Astrocyte (in vitro differentiated cells and primary cell): ENCODE measurements around the gene OPRD1. TPM values are rescaled to one million over a fixed set of nuclear protein-coding genes. Genes with fewer than 3 reads are reported as not detected.

ENCODE experiments used
- DNase-seq: peaks from one replicate; pipeline ENCODE4 v3.0.0-alpha.2; 2010; ENCODE audit warnings: low read depth
- FAIRE-seq: peaks from 2 replicates; lab custom pipeline; 2011; peaks lifted over from hg19 to GRCh38; lab: Jason Lieb, UNC
- H2AFZ ChIP-seq: 2 replicates; pipeline ENCODE4 v1.6.0; 2012; ENCODE audit warnings: low read depth, low read length, inconsistent platforms
- H3K27ac ChIP-seq: 2 replicates; pipeline ENCODE4 v1.5.1; 2011; ENCODE audit warnings: low read depth, low read length, inconsistent platforms
- H3K27me3 ChIP-seq: 2 replicates; pipeline ENCODE4 v1.6.0; 2011; ENCODE audit warnings: low read length, inconsistent platforms; ENCODE audit not compliant: insufficient read depth
- H3K36me3 ChIP-seq: 2 replicates; pipeline ENCODE4 v1.5.1; 2011; ENCODE audit warnings: low read length, inconsistent platforms; ENCODE audit not compliant: insufficient read depth
- H3K4me1 ChIP-seq: 2 replicates; pipeline ENCODE4 v1.5.1; 2011; ENCODE audit warnings: low read length, inconsistent platforms; ENCODE audit not compliant: insufficient read depth
- H3K4me2 ChIP-seq: 2 replicates; pipeline ENCODE4 v1.6.0; 2012; ENCODE audit warnings: low read length, inconsistent platforms
- H3K4me3 ChIP-seq: 2 replicates; pipeline ENCODE4 v1.5.1; 2011; ENCODE audit warnings: low read depth, mild to moderate bottlenecking, low read length, inconsistent platforms; ENCODE audit not compliant: insufficient read depth
- H3K79me2 ChIP-seq: 2 replicates; pipeline ENCODE4 v1.6.0; 2012; ENCODE audit warnings: mild to moderate bottlenecking, low read length, inconsistent platforms; ENCODE audit not compliant: insufficient read depth
- H3K9ac ChIP-seq: 2 replicates; pipeline ENCODE4 v1.6.0; 2012; ENCODE audit warnings: mild to moderate bottlenecking, low read length, inconsistent platforms
- H3K9me3 ChIP-seq: 2 replicates; pipeline ENCODE4 v1.5.1; 2012; ENCODE audit warnings: low read depth, mild to moderate bottlenecking, low read length, inconsistent platforms; ENCODE audit not compliant: insufficient read depth
- H4K20me1 ChIP-seq: 2 replicates; pipeline ENCODE4 v1.6.0; 2012; ENCODE audit warnings: low read length, inconsistent platforms; ENCODE audit not compliant: insufficient read depth
- H3K27ac Mint-ChIP-seq: one replicate; pipeline ENCODE4 v1.8.0; 2021; ENCODE audit warnings: mild to moderate bottlenecking, mixed read lengths; ENCODE audit not compliant: unreplicated experiment
- H3K27me3 Mint-ChIP-seq: one replicate; pipeline ENCODE4 v1.8.0; 2021; ENCODE audit warnings: low read depth, mixed read lengths; ENCODE audit not compliant: unreplicated experiment
- H3K36me3 Mint-ChIP-seq: one replicate; pipeline ENCODE4 v1.8.0; 2021; ENCODE audit warnings: low read depth, mixed read lengths; ENCODE audit not compliant: unreplicated experiment
- H3K4me1 Mint-ChIP-seq: one replicate; pipeline ENCODE4 v1.8.0; 2021; ENCODE audit warnings: low read depth, mixed read lengths; ENCODE audit not compliant: unreplicated experiment
- H3K4me3 Mint-ChIP-seq: one replicate; pipeline ENCODE4 v1.8.0; 2021; ENCODE audit warnings: mild to moderate bottlenecking, moderate library complexity, mixed read lengths; ENCODE audit not compliant: unreplicated experiment
- H3K9me3 Mint-ChIP-seq: one replicate; pipeline ENCODE4 v1.8.0; 2021; ENCODE audit warnings: mild to moderate bottlenecking, mixed read lengths; ENCODE audit not compliant: unreplicated experiment
- CTCF ChIP-seq: IDR thresholded peaks from 2 replicates; pipeline ENCODE4 v1.5.1; 2011; ENCODE audit warnings: low read depth, mild to moderate bottlenecking, inconsistent platforms, low read length, moderate library complexity; ENCODE audit not compliant: insufficient read depth
- EZH2 ChIP-seq: IDR thresholded peaks from 2 replicates; pipeline ENCODE4 v1.6.1; 2012; ENCODE audit warnings: mild to moderate bottlenecking, low read length, inconsistent platforms; ENCODE audit not compliant: insufficient read depth
- total RNA-seq: library from RNA; stranded (reverse); gene quantifications from 2 replicates; pipeline ENCODE4 v1.2.1, GENCODE V29; 2021

The OPRD1 gene
- total RNA-seq, 1 donor from 2014 or later, result 1.2 TPM

DNA sequence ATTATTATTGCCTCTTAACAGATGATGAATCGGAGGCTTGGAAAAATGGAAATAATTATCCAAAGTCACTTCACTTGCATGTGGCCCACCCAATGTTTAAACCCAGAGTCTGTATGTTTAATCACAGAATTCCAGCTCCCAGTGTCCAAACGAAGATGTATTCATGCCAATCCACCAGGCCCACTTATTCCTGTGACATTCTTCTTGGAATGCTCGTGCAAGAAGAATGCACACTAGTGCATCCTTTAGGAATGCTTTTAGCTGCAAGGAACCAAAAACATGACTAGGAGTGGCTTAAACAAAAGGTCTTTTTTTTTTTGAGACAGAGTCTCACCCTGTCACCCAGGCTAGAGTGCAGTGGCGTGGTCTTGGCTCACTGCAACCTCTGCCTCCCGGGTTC, 8.9 kb upstream of the OPRD1 start:
- peaks cover 7% of the 10 kb centered on the region for H3K27me3 ChIP-seq
- Mint-ChIP-seq H3K27ac (no peak overlapping the region), H3K27me3 (peaks cover 22% of the 10 kb centered on the region), H3K36me3 (peaks cover 3% of the 10 kb centered on the region), H3K9me3 (peaks cover 24% of the 10 kb centered on the region), H3K4me1 (peaks cover 5% of the 10 kb centered on the region), H3K4me3 (no peak overlapping the region)
- TF ChIP-seq CTCF (no peak), EZH2 (no peak)
- no peak overlapping the region for H3K4me3 ChIP-seq
- no peak overlapping the region for H3K27ac ChIP-seq
- no peak for FAIRE-seq
- H3K9ac ChIP-seq, result no peak overlapping the region
- no peaks in the 10 kb centered on the region for H4K20me1 ChIP-seq
- no peaks in the 10 kb centered on the region for H3K9me3 ChIP-seq
- no peaks in the 10 kb centered on the region for H3K79me2 ChIP-seq
- H3K4me1 ChIP-seq, result no peaks in the 10 kb centered on the region
- no peak overlapping the region for H3K4me2 ChIP-seq
- no peak for DNase-seq
- H3K36me3 ChIP-seq, result no peaks in the 10 kb centered on the region
- no peak overlapping the region for H2AFZ ChIP-seq

DNA sequence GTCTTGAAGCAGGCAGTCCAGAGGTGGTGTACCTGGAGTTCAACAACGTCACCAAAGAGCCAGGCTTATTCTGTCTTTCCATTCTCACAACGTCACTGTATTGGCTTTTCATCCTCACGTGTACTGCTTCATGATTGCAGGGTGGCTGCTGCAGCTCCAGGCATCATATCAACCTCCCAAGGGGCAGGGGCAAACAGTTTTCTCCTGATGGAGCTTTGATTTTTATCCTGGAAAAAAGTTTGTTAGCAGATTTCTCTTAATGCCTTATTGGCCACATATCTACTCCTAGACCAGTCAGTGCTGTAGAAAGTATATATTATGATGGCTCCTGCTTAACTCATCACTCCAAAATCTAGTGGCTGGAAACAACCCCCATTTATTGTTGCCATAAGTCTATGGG, 8.3 kb upstream of the OPRD1 start:
- no peaks in the 10 kb centered on the region for H3K9me3 ChIP-seq
- no peaks in the 10 kb centered on the region for H4K20me1 ChIP-seq
- no peaks in the 10 kb centered on the region for H3K36me3 ChIP-seq
- no peaks in the 10 kb centered on the region for H3K4me1 ChIP-seq
- no peak overlapping the region for H3K4me2 ChIP-seq
- Mint-ChIP-seq H3K27ac (no peak overlapping the region), H3K36me3 (peaks cover 3% of the 10 kb centered on the region), H3K27me3 (peaks cover 21% of the 10 kb centered on the region), H3K4me1 (peaks cover 5% of the 10 kb centered on the region), H3K4me3 (no peak overlapping the region), H3K9me3 (peaks cover 24% of the 10 kb centered on the region)
- no peaks in the 10 kb centered on the region for H3K79me2 ChIP-seq
- H3K27me3 ChIP-seq, result peaks cover 7% of the 10 kb centered on the region
- no peak overlapping the region for H3K9ac ChIP-seq
- FAIRE-seq (no peak), DNase-seq (no peak)
- no peak for TF ChIP-seq EZH2
- TF ChIP-seq CTCF, result no peak
- H2AFZ ChIP-seq, result no peak overlapping the region
- H3K4me3 ChIP-seq, result no peak overlapping the region
- no peak overlapping the region for H3K27ac ChIP-seq

GRCh38 chr1:28804071-28804470, 7.9 kb upstream of the OPRD1 start:
- Histone ChIP-seq H3K27me3 (peaks cover 7% of the 10 kb centered on the region), H3K9me3 (no peaks in the 10 kb centered on the region), H4K20me1 (no peaks in the 10 kb centered on the region), H3K9ac (no peak overlapping the region), H3K27ac (no peak overlapping the region), H3K79me2 (no peaks in the 10 kb centered on the region), H3K4me1 (no peaks in the 10 kb centered on the region), H2AFZ (no peak overlapping the region), H3K36me3 (no peaks in the 10 kb centered on the region), H3K4me3 (no peak overlapping the region), H3K4me2 (no peak overlapping the region)
- Mint-ChIP-seq H3K4me1 (peaks cover 5% of the 10 kb centered on the region), H3K9me3 (peaks cover 24% of the 10 kb centered on the region), H3K27ac (no peak overlapping the region), H3K27me3 (peaks cover 19% of the 10 kb centered on the region), H3K4me3 (no peak overlapping the region), H3K36me3 (peaks cover 3% of the 10 kb centered on the region)
- TF ChIP-seq CTCF (no peak), EZH2 (no peak)
- FAIRE-seq (no peak), DNase-seq (no peak)
